GM19043 (cell line): Measurements from ENCODE around the gene UBA52.

Source experiments
- ATAC-seq: cut with Tn5 transposase; IDR thresholded peaks from one replicate; pipeline ENCODE4 v1.9.1; 2021; ENCODE audit warnings: low read depth; ENCODE audit not compliant: unreplicated experiment

Gene UBA52

DNA sequence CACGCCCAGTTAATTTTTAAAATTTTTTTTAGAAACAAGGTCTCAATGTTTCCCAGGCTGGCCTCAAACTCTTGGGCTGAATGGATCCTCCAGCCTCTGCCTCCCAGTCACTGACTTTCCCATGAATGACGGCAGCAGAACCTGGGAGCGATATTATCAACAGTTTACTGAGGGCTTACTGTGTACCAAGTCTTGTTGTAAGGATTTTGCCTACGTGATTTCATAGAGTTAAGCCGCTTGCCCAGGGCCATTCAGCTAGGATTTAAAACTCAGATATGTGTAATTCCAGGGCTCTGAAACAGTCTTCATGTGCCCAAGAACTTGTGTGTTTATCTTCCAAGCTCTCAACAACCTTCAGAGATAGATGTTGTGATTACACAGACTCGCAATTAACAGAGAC, 20.0 kb upstream of the UBA52 start:
- ATAC-seq: no peak

DNA sequence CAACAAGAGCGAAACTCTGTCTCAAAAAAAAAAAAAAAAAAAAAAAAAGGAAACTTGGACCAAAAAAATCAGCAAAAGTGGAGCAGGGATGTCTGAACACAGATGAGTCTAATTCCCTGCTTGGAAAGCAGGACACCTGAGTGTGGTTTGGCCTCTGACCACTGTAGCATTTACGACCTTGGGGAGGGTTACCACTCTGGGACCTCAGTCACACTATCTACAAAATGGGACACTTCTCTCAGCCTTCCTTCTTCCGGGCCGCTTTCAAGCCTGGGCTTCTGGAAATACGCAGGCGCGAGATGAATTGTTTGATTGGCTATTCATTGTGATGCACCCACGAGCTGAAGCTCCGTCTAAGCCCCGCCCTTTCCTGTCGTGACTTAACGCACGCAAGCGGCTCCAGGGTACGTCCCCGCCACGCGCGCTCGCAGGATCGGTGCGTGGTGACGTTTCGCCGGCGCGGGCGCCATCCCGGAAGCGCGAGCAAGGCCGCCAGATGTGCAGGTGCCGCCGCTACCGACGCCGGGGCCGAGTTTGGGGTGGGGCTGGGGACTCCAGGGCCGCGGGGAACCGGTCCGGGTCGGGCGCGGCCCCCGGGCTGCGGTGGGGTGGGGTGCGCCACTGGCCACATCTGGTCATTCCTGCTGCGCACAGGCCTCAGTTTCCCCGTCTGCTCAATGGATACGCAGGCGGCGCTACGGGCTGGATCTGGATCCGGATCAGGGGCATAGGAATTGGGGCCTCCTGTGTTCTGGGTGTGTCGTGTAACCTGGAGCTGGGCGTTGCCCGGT, 14.1 kb upstream of the UBA52 start, which contains the start of gene KXD1:
KXD1 (plus strand) TSS at position 460 of the 791 bp plus-strand sequence. CDS start 4,187 bp downstream, outside the sequence.
- ATAC-seq: peak; percentile 87

GRCh38 chr19:18558202-18558555, 13.5 kb upstream of the UBA52 start:
- ATAC-seq: no peak

GRCh38 chr19:18558604-18559003, 13.1 kb upstream of the UBA52 start:
- ATAC-seq: no peak

DNA sequence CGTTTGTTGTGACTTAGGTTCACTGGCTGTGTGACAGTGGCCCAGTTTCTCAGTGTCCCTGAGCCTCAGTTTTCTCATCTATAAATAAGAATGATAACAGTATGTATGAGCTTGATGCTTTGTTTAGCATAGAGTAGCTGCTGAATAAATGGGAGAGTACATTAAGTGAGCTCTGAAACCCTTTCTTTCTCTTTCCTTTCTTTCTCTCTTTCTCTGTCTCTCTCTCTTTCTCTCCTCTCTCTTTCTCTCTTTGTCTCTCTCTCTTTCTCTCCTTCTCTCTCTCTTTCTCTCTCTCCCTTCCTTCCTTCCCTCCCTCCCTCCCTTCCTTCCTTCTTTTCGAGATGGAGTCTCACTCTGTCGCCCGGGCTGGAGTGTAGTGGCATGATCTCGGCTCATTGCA, 12.0 kb upstream of the UBA52 start:
- ATAC-seq: no peak

DNA sequence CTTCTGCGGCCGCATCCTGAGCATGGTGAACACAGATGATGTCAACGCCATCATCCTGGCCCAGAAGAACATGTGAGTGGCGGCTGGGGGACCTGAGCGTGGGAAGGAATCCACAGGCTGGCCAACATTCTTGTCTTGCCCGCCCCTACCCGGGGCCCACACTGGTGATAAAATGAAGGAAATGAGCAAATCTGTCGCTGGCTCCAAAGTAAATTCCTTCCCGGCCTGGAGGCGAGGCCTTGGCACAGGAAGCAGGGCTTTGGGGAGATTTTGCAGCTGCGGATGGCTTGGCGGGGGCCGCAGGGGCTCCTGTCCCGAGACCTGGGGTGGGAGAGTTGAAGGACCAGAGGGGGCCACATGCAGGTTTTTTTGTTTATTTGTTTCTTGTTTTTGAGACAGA, 9.6 kb upstream of the UBA52 start:
- ATAC-seq: no peak

GRCh38 chr19:18566953-18567352, 4.7 kb upstream of the UBA52 start:
- no peak for ATAC-seq

GRCh38 chr19:18568367-18568766, 3.3 kb upstream of the UBA52 start:
- no peak for ATAC-seq

GRCh38 chr19:18574691-18575291, 3.1 kb downstream of the UBA52 start:
- ATAC-seq: no peak

- ATAC-seq: no peak
Measured at GRCh38 chr19:18576383-18576782, 4.7 kb downstream of the UBA52 start.

DNA sequence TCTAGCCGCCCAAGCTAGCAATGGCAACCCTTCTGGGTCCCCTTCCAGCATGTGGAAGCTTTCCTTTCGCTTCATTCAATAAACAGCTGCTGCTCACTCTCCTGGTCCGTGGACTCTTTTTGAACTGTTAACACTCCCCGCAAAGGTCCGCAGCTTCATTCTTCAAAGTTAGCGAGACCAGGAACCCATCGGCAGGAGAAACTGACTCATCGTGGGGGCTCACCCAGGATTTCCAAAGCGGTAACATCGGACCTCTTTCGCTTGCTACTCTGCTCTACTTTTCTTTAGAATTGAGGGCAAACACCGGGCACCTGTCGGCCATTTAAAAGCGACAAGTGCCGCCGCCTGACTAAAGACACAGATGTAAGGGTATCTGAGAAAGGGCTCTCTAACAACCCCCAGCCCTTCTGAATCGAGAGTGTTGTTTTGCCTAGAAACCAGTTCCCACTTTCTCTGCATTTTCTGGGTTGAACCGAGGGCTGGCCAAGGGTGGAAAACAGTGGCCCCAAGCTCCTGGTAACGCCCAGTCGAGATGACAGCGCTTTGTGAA, 5.8 kb downstream of the UBA52 start:
- ATAC-seq: no peak

DNA sequence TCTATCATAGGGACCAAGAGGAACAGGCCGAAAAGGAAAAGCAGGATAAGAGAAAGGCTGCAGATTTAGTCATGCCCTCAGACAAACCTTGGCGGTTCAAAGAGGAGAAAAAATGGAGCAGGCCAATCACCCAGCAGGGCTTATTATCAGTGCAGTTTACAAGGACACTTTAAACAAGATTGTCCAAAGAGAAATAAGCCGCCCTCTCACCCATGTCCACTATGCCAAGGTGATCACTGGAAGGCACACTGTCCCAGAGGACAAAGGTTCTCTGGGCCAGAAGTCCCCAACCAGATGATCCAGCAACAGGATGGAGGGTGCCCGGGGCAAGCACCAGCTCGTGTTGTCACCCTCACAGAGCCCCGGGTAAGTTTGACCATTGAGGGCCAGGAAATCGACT, 8.7 kb downstream of the UBA52 start:
- no peak for ATAC-seq

DNA sequence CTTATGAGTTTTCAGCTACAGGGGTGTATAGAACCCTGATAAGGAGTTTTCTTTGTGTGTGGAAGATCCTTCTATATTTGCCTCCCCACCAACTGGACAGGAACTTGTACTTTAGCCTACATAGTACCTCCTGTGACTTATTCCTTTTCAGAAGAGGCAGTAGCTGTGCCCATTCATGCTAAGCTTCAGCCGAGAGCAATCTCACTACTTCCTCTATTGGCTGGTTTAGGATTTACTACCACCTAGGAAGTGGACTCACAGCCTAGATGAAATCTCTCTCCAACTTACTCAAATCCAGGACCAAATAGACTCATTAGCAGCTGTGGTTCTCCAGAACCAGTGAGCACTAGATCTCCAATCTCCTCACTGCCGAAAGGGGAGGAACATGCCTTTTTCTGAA, 14.6 kb downstream of the UBA52 start:
- no peak for ATAC-seq

DNA sequence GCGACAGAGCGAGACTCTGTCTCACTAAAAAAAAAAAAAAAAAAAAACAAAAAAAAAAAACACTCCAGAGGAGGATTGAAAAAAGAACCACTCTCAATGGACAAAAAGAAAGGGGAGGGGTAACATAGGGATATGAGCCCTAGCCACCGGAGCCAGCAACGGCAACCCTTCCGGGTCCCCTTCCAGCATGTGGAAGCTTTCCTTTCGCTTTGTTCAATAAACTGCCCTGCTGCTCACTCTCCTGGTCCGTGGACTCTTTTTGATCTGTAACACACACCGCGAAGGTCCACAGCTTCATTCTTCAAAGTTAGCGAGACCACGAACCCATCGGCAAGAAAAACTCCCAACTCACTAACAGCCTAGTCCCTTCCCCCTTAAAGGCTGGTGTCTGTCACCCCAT, 15.9 kb downstream of the UBA52 start:
- ATAC-seq: no peak

- ATAC-seq: no peak
Measured at GRCh38 chr19:18587962-18588610, 16.4 kb downstream of the UBA52 start.

DNA sequence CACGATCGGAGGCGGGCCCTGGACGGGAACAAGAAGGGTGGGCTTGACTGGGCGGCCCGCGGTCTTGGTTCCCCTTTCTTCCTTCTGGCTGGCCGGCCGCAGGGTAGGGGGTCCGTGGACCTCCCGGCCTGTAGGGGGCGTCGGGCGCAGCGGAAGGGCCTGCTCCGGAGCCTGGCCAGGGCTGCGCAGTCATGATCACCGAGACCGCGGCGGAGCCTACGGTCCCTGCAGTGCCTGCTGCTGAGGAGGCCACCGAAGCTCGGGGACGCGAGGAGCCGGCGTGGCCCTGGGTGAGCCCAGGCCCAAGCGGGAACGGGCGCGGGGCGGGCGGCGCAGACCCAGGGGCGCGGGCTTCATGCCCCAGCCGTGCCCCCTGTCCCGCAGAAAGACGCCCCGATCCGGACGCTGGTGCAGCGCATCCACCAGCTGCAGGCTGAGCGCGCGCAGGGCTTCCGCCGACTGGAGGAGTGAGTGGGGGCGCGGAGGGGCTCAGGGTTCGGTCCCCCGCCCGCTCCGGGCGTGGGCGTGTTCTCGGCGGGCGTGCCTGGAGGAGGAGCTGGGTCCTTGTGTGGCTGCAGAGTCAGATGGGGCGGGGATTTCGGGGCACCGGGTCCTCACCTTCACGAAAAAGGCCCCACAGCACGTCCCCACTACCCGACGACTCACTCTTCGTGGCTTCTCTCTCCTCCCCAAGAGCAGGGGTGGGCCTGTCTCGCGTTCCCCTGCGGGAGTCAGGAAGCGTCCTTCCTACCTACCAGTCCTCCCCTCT, 17.1 kb downstream of the UBA52 start, which contains the start of gene REX1BD:
REX1BD (plus strand) TSS at position 188 of the 769 bp plus-strand sequence; CDS start at position 192, 4 bp downstream.
- ATAC-seq: peak; percentile 75

DNA sequence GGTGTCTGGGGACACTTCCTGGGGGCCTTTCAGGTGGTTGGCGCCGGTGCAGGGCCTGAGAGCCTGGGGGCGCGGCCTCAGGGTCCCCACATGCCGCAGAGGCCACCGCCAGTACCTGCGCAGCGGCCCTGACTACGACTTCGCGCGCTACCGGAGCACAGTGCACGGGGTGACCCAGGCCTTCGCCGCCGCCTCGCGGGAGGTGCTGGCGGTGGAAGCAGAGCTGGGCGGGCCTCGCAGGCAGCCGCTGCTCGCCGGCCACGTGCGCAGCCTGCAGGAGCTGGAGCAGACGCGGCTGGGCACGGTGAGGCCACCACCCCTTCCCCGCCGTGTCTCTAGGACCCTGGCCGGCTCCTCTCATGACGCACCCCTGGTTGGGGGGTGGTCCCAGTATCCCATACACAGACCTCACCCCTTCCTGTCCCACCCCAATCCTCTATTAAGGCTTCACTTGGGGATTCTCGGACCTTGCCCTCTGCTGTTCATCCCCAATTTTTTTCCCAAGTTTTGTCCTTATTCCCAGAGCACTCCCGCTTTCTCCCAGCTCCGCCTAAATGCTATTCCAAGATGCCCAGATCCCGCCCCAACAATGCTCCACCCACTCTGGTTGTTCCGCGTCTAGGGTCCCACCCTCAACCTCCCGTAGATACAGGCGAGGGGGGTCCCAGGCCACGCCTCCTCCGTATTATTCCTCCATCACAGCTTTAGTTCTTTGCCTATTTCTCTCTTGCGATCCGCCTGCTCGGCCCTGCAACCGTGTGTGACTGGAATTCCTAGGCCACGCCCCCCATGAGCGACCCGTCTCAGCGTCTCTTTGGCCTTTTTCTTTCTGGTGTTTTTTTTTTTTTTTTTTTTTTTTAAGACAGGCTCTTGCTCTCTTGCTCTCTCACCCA, 18.0 kb downstream of the UBA52 start:
- peak; percentile 5 for ATAC-seq

- ATAC-seq: no peak
Measured at GRCh38 chr19:18590273-18591272, 18.9 kb downstream of the UBA52 start.
